Renal cortical epithelial cell (primary cell): ENCODE measurements around the gene PUS10. TPM values are rescaled to one million over a fixed set of nuclear protein-coding genes. Genes with fewer than 3 reads are reported as not detected.

Source experiments
- DNase-seq: peaks from one replicate; pipeline ENCODE4 v3.0.0-alpha.2; 2011; ENCODE audit warnings: low read depth
- total RNA-seq: library from RNA; depleted of rRNA; stranded (reverse); fragments of >200 nt; gene quantifications from 2 replicates; pipeline ENCODE4 v1.2.3, GENCODE V29; 2014

Gene PUS10
- total RNA-seq, 1 donor from 2014 or later = 10.9 TPM

- DNase-seq = no peak
Observed at GRCh38 chr2:60972889-60973656, 45.0 kb downstream of the PUS10 start.

GRCh38 chr2:60966507-60967405 lies 51.3 kb downstream of the PUS10 start:
- no peak for DNase-seq

GRCh38 chr2:60965499-60965785 lies 52.6 kb downstream of the PUS10 start:
- DNase-seq = no peak

GRCh38 chr2:60964651-60965498 lies 53.2 kb downstream of the PUS10 start:
- DNase-seq = no peak

GRCh38 chr2:60963190-60963589 lies 54.9 kb downstream of the PUS10 start:
- no peak for DNase-seq

- no peak for DNase-seq
Observed at GRCh38 chr2:60962528-60962927, 55.5 kb downstream of the PUS10 start.

GRCh38 chr2:60961457-60961856 lies 56.6 kb downstream of the PUS10 start:
- DNase-seq = peak; percentile 83

- DNase-seq = no peak
Observed at GRCh38 chr2:60960706-60961105, 57.3 kb downstream of the PUS10 start.

- DNase-seq = no peak
Observed at GRCh38 chr2:60959501-60959900, 58.6 kb downstream of the PUS10 start.

- DNase-seq = peak; percentile 88
Observed at GRCh38 chr2:60958800-60959199, 59.3 kb downstream of the PUS10 start.

GRCh38 chr2:60958361-60958760 lies 59.7 kb downstream of the PUS10 start:
- no peak for DNase-seq

GRCh38 chr2:60957643-60958042 lies 60.4 kb downstream of the PUS10 start:
- peak; percentile 42 for DNase-seq

- no peak for DNase-seq
Observed at GRCh38 chr2:60957224-60957623, 60.8 kb downstream of the PUS10 start.

- DNase-seq = no peak
Observed at GRCh38 chr2:60954139-60954538, 63.9 kb downstream of the PUS10 start.

GRCh38 chr2:60948926-60949579 lies 69.0 kb downstream of the PUS10 start:
- no peak for DNase-seq

GRCh38 chr2:60948161-60948560 lies 69.9 kb downstream of the PUS10 start:
- no peak for DNase-seq

GRCh38 chr2:60947056-60947455 lies 71.0 kb downstream of the PUS10 start:
- DNase-seq = no peak

GRCh38 chr2:60945341-60945740 lies 72.7 kb downstream of the PUS10 start:
- no peak for DNase-seq

- DNase-seq = peak; percentile 19
Observed at GRCh38 chr2:60939622-60940021, 78.4 kb downstream of the PUS10 start.

GRCh38 chr2:60938301-60938700 lies 79.8 kb downstream of the PUS10 start:
- no peak for DNase-seq

GRCh38 chr2:60936757-60937156 lies 81.3 kb downstream of the PUS10 start:
- DNase-seq = no peak
